ENCODE measurements around the gene GNG14. TPM values are rescaled to one million over a fixed set of nuclear protein-coding genes. Genes with fewer than 3 reads are reported as not detected.

Gene GNG14
- total and polyA plus RNA-seq, 2 of the 13 experiments (the other 11 are each of a cell fraction or from before 2014, with no cell fraction given): not detected

DNA sequence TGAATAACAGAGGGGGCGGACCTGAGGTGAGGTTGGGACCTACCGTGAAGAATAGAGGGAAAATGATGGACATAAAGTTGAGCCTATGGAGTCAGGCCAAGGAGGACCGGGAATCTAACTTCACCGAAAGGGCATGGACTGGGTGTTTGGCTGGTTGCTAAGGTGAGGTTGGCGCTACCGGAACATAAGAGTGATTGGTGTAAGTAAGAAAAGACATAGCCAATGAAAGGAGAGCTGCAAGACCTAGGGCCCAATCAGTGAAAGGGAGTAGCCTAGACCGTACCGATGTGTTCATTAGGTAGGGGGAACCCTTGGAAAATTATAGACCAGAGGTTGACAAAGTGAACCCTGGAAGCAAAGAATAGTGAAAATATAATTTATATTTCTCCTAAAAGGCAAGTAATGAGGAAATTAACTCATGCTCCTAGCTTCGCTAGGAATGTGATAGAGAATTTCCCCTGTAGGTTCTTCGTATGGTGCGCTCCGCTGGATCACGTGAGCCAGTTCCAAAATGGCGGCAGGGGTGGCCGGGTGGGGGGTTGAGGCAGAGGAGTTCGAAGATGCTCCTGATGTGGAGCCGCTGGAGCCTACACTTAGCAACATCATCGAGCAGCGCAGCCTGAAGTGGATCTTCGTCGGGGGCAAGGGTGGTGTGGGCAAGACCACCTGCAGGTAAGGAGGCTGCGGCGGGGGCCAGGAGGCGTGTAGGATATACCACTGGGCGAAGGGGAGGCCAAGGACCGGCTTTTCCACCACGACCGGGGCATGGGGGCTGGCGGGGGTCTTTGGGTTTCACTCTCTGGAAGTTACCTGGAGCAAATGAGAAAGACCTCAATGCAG lies 49.4 kb downstream of the GNG14 start, which contains the start of gene GET3 (continued):
- TF ChIP-seq, protein P1, sequence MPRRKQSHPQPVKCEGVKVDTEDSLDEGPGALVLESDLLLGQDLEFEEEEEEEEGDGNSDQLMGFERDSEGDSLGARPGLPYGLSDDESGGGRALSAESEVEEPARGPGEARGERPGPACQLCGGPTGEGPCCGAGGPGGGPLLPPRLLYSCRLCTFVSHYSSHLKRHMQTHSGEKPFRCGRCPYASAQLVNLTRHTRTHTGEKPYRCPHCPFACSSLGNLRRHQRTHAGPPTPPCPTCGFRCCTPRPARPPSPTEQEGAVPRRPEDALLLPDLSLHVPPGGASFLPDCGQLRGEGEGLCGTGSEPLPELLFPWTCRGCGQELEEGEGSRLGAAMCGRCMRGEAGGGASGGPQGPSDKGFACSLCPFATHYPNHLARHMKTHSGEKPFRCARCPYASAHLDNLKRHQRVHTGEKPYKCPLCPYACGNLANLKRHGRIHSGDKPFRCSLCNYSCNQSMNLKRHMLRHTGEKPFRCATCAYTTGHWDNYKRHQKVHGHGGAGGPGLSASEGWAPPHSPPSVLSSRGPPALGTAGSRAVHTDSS (CRISPR knock-in tag; conservative IDR thresholded peaks at IDR 0.05): no peak
- TF ChIP-seq U2AF1 (optimal IDR thresholded peaks at IDR 0.05; ENCODE audit: low read depth, low read length) (no peak), IKZF4 (CRISPR knock-in tag; IDR thresholded peaks at IDR 0.05; ENCODE audit: borderline replicate concordance, low read depth, not compliant biosample characterization) (no peak), NFKBIZ (CRISPR knock-in tag; IDR thresholded peaks at IDR 0.05) (no peak), ZNF33B (CRISPR knock-in tag; IDR thresholded peaks at IDR 0.05) (no peak), THYN1 (CRISPR knock-in tag; IDR thresholded peaks at IDR 0.05; ENCODE audit: borderline replicate concordance, low read depth) (no peak), ZSCAN20 (CRISPR knock-in tag; IDR thresholded peaks at IDR 0.05; ENCODE audit: borderline replicate concordance) (no peak), HNRNPK (IDR thresholded peaks at IDR 0.05; ENCODE audit: low read depth, low read length, poor library complexity, severe bottlenecking) (no peak), YY1 (IDR thresholded peaks at IDR 0.05; ENCODE audit: insufficient read depth, insufficient replicate concordance, low read depth, low read length) (peak; percentile 98), JARID2 (CRISPR knock-in tag; IDR thresholded peaks at IDR 0.05; ENCODE audit: insufficient replicate concordance) (no peak), ZNF547 (CRISPR knock-in tag; IDR thresholded peaks at IDR 0.05) (peak; percentile 40; the same call in 1 of the 2 replicates), SSRP1 (CRISPR knock-in tag; IDR thresholded peaks at IDR 0.05) (no peak), ZNF138 (CRISPR knock-in tag; IDR thresholded peaks at IDR 0.05; ENCODE audit: low read depth) (no peak), ZNF615 (CRISPR knock-in tag; IDR thresholded peaks at IDR 0.05; ENCODE audit: borderline replicate concordance) (no peak), NR1H2 (CRISPR knock-in tag; IDR thresholded peaks at IDR 0.05; ENCODE audit: borderline replicate concordance, low read depth) (no peak), ZSCAN9 (CRISPR knock-in tag; IDR thresholded peaks at IDR 0.05; ENCODE audit: borderline replicate concordance) (no peak), RBFOX2 (IDR thresholded peaks at IDR 0.05; ENCODE audit: low read depth, low read length) (peak; percentile 48), SUZ12 (IDR thresholded peaks at IDR 0.05; ENCODE audit: low read depth, low read length) (no peak), ZMYM2 (CRISPR knock-in tag; IDR thresholded peaks at IDR 0.05) (no peak), DR1 (CRISPR knock-in tag; IDR thresholded peaks at IDR 0.05) (peak; percentile 13; the same call in 1 of the 2 replicates), ZNF703 (CRISPR knock-in tag; IDR thresholded peaks at IDR 0.05; ENCODE audit: borderline replicate concordance) (no peak), ZNF713 (CRISPR knock-in tag; IDR thresholded peaks at IDR 0.05) (no peak), ZNF441 (CRISPR knock-in tag; IDR thresholded peaks at IDR 0.05; ENCODE audit: borderline replicate concordance) (0 out of 2 replicates have a peak, but pooled peaks have one; percentile 3), ZNF670 (CRISPR knock-in tag; IDR thresholded peaks at IDR 0.05; ENCODE audit: borderline replicate concordance) (peak; percentile 56; the same call in 1 of the 2 replicates), MIXL1 (CRISPR knock-in tag; IDR thresholded peaks at IDR 0.05) (peak; percentile 55; the same call in 1 of the 2 replicates), SP5 (CRISPR knock-in tag; IDR thresholded peaks at IDR 0.05; ENCODE audit: borderline replicate concordance, low read depth) (no peak; the same call in 1 of the 2 replicates), SMAD3 (CRISPR knock-in tag; IDR thresholded peaks at IDR 0.05) (no peak)
- TF ChIP-seq, protein P2, sequence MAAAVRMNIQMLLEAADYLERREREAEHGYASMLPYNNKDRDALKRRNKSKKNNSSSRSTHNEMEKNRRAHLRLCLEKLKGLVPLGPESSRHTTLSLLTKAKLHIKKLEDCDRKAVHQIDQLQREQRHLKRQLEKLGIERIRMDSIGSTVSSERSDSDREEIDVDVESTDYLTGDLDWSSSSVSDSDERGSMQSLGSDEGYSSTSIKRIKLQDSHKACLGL (CRISPR knock-in tag; IDR thresholded peaks at IDR 0.05): 0 out of 2 replicates have a peak, but pooled peaks have one; percentile 33
- TF ChIP-seq, protein P3, sequence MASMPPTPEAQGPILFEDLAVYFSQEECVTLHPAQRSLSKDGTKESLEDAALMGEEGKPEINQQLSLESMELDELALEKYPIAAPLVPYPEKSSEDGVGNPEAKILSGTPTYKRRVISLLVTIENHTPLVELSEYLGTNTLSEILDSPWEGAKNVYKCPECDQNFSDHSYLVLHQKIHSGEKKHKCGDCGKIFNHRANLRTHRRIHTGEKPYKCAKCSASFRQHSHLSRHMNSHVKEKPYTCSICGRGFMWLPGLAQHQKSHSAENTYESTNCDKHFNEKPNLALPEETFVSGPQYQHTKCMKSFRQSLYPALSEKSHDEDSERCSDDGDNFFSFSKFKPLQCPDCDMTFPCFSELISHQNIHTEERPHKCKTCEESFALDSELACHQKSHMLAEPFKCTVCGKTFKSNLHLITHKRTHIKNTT (CRISPR knock-in tag; IDR thresholded peaks at IDR 0.05): no peak
